Measurements from ENCODE around the gene APOBEC2. TPM values are rescaled to one million over a fixed set of nuclear protein-coding genes. Genes with fewer than 3 reads are reported as not detected.

The APOBEC2 gene
- total and polyA plus RNA-seq, 2 experiments from 2014 or later = not detected

DNA sequence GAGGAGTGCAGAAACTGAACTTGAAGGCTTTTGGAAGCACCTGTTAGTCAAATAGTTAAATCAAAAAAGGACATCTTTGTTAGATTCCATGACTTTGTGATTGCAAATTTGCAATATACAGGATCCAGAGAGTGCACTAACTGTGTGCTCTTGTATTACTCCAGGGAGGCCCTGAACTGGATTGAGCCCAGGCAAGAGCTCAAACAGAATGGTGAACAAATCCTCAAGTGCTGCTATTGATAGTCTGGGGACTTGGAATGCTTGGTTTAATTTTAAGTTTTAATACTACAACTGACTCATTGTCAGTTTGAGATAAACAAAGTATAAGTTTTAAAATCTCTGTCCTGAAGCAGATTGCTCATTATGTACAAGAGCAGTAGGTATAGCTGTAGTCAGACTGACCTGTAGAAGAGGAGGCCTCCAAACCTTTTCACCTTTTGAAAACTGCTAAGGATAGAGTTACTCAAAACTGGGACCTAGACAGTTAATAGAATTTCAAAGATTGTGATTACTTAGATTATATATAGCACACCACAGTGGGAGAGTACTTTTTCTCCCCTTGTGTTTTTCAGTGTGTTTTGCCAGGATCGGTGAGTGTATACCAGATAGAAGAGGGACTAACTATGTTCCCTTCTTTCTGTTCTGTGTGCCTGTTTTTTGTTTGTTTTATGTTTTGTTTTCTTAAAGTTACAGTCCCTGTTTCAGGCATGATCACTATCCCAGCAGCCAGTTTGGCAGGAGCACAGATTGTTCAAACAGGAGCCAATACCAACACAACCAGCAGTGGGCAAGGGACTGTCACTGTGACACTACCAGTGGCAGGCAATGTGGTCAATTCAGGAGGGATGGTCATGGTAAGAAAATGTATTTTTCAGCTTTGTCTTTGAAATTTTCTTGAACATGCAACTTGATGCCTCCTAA, 38.1 kb downstream of the APOBEC2 start:
- no peak for DNase-seq
- Histone ChIP-seq H4K20me1 (ENCODE audit: insufficient read depth) (no peaks in the 10 kb centered on the region), H3K79me2 (ENCODE audit: insufficient read depth) (0 out of 2 replicates have a peak, but pooled peaks cover 12% of the 10 kb centered on the region), H3K27me3 (replicated peaks; ENCODE audit: insufficient read depth) (no peaks in the 10 kb centered on the region), H3K4me3 (no peak overlapping the region), H3K4me2 (ENCODE audit: unreplicated experiment) (no peak overlapping the region), H3K9me2 (ENCODE audit: insufficient read depth) (no peaks in the 10 kb centered on the region), H3K36me3 (ENCODE audit: low read depth) (peaks cover 73% of the 10 kb centered on the region), H3K4me1 (ENCODE audit: insufficient read depth) (no peaks in the 10 kb centered on the region), H3F3A (ENCODE audit: insufficient read depth) (no peaks in the 10 kb centered on the region), H3K9ac (no peak overlapping the region), H3K9me3 (ENCODE audit: low read depth) (no peaks in the 10 kb centered on the region), H2AFZ (no peak overlapping the region), H3K27ac (no peak overlapping the region)
- TF ChIP-seq EZH2 (IDR thresholded peaks at IDR 0.05; ENCODE audit: insufficient read depth, poor library complexity, severe bottlenecking) (no peak), EZH2phosphoT487 (IDR thresholded peaks at IDR 0.05; ENCODE audit: insufficient read depth, low read depth) (no peak)
- 48 to 67% methylated on average over 1 of the region's 1 CpG for WGBS, 2 experiments (ENCODE audit: low coverage in 1 of 2, low lambda C conversion rate in 2 of 2, missing lambda C conversion rate in 2 of 2)
- in situ Hi-C loops (cut with MboI) = no loop called here

DNA sequence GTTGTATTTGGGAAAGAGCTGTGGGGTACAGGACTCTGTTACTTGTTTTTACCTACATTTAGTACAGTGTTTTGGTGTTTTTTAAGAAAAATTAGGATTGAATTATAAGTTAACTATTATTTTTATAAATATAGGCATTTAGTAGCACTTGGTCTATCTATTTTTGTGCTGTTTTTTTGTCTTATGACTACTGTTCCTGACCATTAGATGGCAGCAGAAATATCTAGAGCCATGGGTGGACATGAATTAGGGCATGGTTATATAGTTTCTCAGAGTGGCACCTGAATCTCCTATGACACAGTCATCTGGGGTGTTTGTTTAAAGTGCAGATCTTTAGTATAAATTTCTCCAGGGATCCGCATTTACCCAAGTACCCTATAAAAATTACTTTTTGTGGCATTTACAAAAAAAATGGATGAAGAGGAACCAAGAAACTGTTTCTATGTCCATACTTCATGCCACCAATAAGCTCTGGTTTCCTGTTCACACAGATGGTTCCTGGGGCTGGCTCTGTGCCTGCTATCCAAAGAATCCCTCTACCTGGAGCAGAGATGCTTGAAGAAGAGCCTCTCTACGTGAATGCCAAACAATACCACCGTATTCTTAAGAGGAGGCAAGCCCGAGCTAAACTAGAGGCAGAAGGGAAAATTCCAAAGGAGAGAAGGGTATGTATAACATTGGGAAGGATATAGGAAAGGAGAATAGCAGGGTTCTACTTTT, 39.6 kb downstream of the APOBEC2 start:
- no peak overlapping the region for H3K27ac ChIP-seq
- 97 to 99% methylated on average over 4 of the region's 4 CpGs for WGBS, 2 experiments (ENCODE audit: low coverage in 1 of 2, low lambda C conversion rate in 2 of 2, missing lambda C conversion rate in 2 of 2)
- no peaks in the 10 kb centered on the region for H3K9me2 ChIP-seq (ENCODE audit: insufficient read depth)
- H3K9ac ChIP-seq = no peak overlapping the region
- H3K4me1 ChIP-seq (ENCODE audit: insufficient read depth) = no peaks in the 10 kb centered on the region
- peaks cover 72% of the 10 kb centered on the region for H3K36me3 ChIP-seq (ENCODE audit: low read depth)
- no peaks in the 10 kb centered on the region for H3F3A ChIP-seq (ENCODE audit: insufficient read depth)
- no peaks in the 10 kb centered on the region for H3K9me3 ChIP-seq (ENCODE audit: low read depth)
- no peak overlapping the region for H2AFZ ChIP-seq
- TF ChIP-seq EZH2 (IDR thresholded peaks at IDR 0.05; ENCODE audit: insufficient read depth, poor library complexity, severe bottlenecking) (no peak), EZH2phosphoT487 (IDR thresholded peaks at IDR 0.05; ENCODE audit: insufficient read depth, low read depth) (no peak)
- in situ Hi-C loops (cut with MboI) = no loop called here
- H3K27me3 ChIP-seq (replicated peaks; ENCODE audit: insufficient read depth) = no peaks in the 10 kb centered on the region
- H3K79me2 ChIP-seq (ENCODE audit: insufficient read depth) = 0 out of 2 replicates have a peak, but pooled peaks cover 4% of the 10 kb centered on the region
- peak; percentile 54 for DNase-seq
- no peaks in the 10 kb centered on the region for H4K20me1 ChIP-seq (ENCODE audit: insufficient read depth)
- H3K4me3 ChIP-seq = no peak overlapping the region
- no peak overlapping the region for H3K4me2 ChIP-seq (ENCODE audit: unreplicated experiment)

DNA sequence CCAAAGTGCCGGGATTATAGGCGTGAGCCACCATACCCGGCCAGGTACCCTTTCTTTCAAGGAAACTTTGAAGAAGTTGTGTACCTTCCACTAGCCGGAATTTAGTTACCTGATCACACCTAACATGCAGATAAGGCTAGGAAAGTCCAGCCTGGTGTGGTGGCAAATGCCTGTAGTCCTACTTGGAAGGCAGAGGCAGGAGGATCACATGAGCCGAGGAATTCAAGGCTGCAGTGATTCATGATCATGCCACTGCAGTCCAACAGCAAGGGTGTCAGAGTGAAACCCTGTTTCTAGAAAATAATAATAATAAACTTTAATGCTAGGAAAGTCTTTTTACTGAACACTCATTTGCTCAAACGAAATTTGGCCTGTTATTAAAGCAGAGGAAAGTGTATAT, 40.7 kb downstream of the APOBEC2 start:
- Histone ChIP-seq H2AFZ (no peak overlapping the region), H3K9me2 (ENCODE audit: insufficient read depth) (no peaks in the 10 kb centered on the region), H3K36me3 (ENCODE audit: low read depth) (peaks cover 81% of the 10 kb centered on the region), H4K20me1 (ENCODE audit: insufficient read depth) (no peaks in the 10 kb centered on the region), H3K27me3 (replicated peaks; ENCODE audit: insufficient read depth) (no peaks in the 10 kb centered on the region), H3K27ac (no peak overlapping the region), H3F3A (ENCODE audit: insufficient read depth) (no peaks in the 10 kb centered on the region), H3K9ac (no peak overlapping the region), H3K4me1 (ENCODE audit: insufficient read depth) (no peaks in the 10 kb centered on the region), H3K9me3 (ENCODE audit: low read depth) (no peaks in the 10 kb centered on the region), H3K79me2 (ENCODE audit: insufficient read depth) (no peaks in the 10 kb centered on the region), H3K4me3 (no peak overlapping the region), H3K4me2 (ENCODE audit: unreplicated experiment) (no peak overlapping the region)
- WGBS, 2 experiments (ENCODE audit: low coverage in 1 of 2, low lambda C conversion rate in 2 of 2, missing lambda C conversion rate in 2 of 2) = 91 to 94% methylated on average over 6 of the region's 6 CpGs
- no peak for TF ChIP-seq EZH2 (IDR thresholded peaks at IDR 0.05; ENCODE audit: insufficient read depth, poor library complexity, severe bottlenecking)
- TF ChIP-seq EZH2phosphoT487 (IDR thresholded peaks at IDR 0.05; ENCODE audit: insufficient read depth, low read depth) = no peak
- in situ Hi-C loops (cut with MboI) = no loop called here
- DNase-seq = peak; percentile 8

DNA sequence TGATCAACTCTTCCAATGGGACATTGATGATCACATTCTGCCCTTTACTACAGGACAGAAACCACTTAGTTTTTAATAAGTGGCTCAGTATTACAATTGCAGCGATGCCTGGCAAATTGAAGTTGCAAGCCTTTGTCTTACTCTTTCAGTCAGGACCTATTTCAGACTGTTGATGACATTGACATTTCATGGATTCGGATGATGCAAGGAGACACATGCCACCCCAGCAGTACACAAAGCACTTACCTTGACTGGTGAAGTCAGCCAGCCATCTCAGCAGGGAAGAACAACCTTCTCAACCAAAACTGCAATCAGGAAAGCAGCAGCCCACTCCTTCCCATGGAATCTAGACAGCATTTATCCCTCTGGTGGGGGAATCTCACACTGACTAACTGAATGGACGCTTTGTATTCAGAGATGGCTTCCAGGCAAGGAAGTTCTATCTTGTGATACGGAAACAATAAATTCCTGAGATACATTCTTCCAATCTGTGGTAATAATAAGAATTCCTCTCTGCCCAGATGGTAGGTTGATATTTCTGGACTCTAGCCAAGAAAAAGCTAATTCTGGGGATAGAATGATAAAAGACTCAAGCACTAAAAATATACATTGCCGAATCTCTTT, 44.6 kb downstream of the APOBEC2 start:
- H4K20me1 ChIP-seq (ENCODE audit: insufficient read depth) = no peaks in the 10 kb centered on the region
- peak; percentile 6 for DNase-seq
- no peak overlapping the region for H3K4me2 ChIP-seq (ENCODE audit: unreplicated experiment)
- no peak overlapping the region for H2AFZ ChIP-seq
- H3K4me1 ChIP-seq (ENCODE audit: insufficient read depth) = no peaks in the 10 kb centered on the region
- H3K9ac ChIP-seq = no peak overlapping the region
- in situ Hi-C loops (cut with MboI) = no loop called here
- H3K9me3 ChIP-seq (ENCODE audit: low read depth) = no peaks in the 10 kb centered on the region
- 0 out of 2 replicates have a peak, but pooled peaks cover under 1% of the 10 kb centered on the region for H3F3A ChIP-seq (ENCODE audit: insufficient read depth)
- H3K27ac ChIP-seq = no peak overlapping the region
- no peak overlapping the region for H3K4me3 ChIP-seq
- H3K9me2 ChIP-seq (ENCODE audit: insufficient read depth) = no peaks in the 10 kb centered on the region
- WGBS, 2 experiments (ENCODE audit: low coverage in 1 of 2, low lambda C conversion rate in 2 of 2, missing lambda C conversion rate in 2 of 2) = 90 to 94% methylated on average over 5 of the region's 5 CpGs
- TF ChIP-seq EZH2 (IDR thresholded peaks at IDR 0.05; ENCODE audit: insufficient read depth, poor library complexity, severe bottlenecking) (no peak), EZH2phosphoT487 (IDR thresholded peaks at IDR 0.05; ENCODE audit: insufficient read depth, low read depth) (no peak)
- no peaks in the 10 kb centered on the region for H3K79me2 ChIP-seq (ENCODE audit: insufficient read depth)
- H3K27me3 ChIP-seq (replicated peaks; ENCODE audit: insufficient read depth) = no peaks in the 10 kb centered on the region
- H3K36me3 ChIP-seq (ENCODE audit: low read depth) = peaks cover 64% of the 10 kb centered on the region

Data from GM23248 (cell line).